ENCODE measurements around the gene SULF2.

- TF ChIP-seq SP1 (IDR thresholded peaks at IDR 0.05) (no peak), CTCF (IDR thresholded peaks at IDR 0.05; ENCODE audit: low read depth, low read length, missing input control) (no peak), RAD21 (IDR thresholded peaks at IDR 0.05) (no peak), MAX (IDR thresholded peaks at IDR 0.05) (no peak), GABPA (IDR thresholded peaks at IDR 0.05 in 1 of 2, conservative IDR thresholded peaks at IDR 0.05 in 1 of 2) (no peak), TAF1 (conservative IDR thresholded peaks at IDR 0.05) (no peak), RXRA (IDR thresholded peaks at IDR 0.05) (no peak), JUND (IDR thresholded peaks at IDR 0.05) (no peak), REST (IDR thresholded peaks at IDR 0.05) (no peak), ZBTB33 (IDR thresholded peaks at IDR 0.05) (no peak)
These were observed 119.9 kb downstream of the SULF2 start for GRCh38 chr20:47665221-47665991.
